ENCODE measurements around the gene ITFG1. TPM values are rescaled to one million over a fixed set of nuclear protein-coding genes. Genes with fewer than 3 reads are reported as not detected.
A peak's percentile ranks its signal among the peaks of the same experiment; 100 is the strongest.

Gene ITFG1
- total and polyA plus RNA-seq, 2 of the 13 experiments (the other 11 are each of a cell fraction or from before 2014, with no cell fraction given): 74.5 to 150 TPM

DNA sequence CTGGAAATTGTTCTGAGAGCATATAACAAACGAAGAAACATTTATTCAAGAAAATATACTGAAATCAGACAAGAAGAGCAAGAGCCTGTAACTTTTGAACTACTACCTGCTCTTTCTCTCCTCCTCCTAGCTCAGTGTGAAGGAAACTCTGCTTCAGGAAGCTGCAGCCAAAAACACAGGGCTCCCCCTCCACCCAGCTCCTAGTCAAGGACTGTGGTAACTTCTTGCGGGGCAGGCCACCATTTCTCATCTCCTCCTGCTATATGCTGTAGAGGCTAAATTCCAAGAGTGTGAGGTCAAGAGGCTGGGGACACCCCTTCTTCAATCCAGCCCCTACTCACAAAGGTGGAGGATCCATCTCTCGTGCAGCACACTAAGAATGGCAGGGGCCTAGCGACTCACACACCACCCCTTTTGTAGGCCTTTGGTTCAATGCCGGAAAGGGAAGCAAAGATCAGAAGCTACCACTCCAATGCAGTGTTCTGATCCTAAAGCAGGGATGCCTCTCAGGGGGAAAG is 74.6 kb downstream of the ITFG1 start:
- Histone ChIP-seq H2AFZ (ENCODE audit: low read length) (no peak overlapping the region), H3K27ac (ENCODE audit: extremely low read length, insufficient read depth, low read length) (no peak overlapping the region), H3K4me1 (ENCODE audit: insufficient read depth, low read length) (peaks cover 25% of the 10 kb centered on the region), H3K9me3 (ENCODE audit: low read length) (no peaks in the 10 kb centered on the region), H3K27me3 (ENCODE audit: control insufficient read depth in 1 of 2, insufficient read depth in 2 of 2, low read length in 2 of 2) (no peaks in the 10 kb centered on the region), H3K9ac (ENCODE audit: insufficient read depth, low read depth, low read length) (no peak overlapping the region), H3K4me3 (replicated peaks in 1 of 3; ENCODE audit: insufficient read depth in 1 of 3, low read depth in 2 of 3, low read length in 3 of 3) (no peak overlapping the region), H4K20me1 (ENCODE audit: insufficient read depth, low read length) (no peaks in the 10 kb centered on the region), H3K36me3 (replicated peaks in 1 of 2; ENCODE audit: control insufficient read depth in 1 of 2, insufficient read depth in 2 of 2, low read length in 2 of 2) (0 out of 5 replicates have a peak, but pooled peaks cover 0 to 2% of the 10 kb centered on the region in 2 experiments), H3K4me2 (ENCODE audit: low read depth, low read length) (no peak overlapping the region), H3K79me2 (ENCODE audit: insufficient read depth, low read length) (no peaks in the 10 kb centered on the region)
- WGBS (ENCODE audit: low lambda C conversion rate): over 99% methylated on average over 5 of the region's 5 CpGs
- ATAC-seq (peak; percentile 39), DNase-seq (ENCODE audit: low spot score) (no peak), FAIRE-seq (no peak)
- in situ Hi-C loops (cut with HindIII; ENCODE audit: extremely low pct_ligation_motif_present, low pct_unique_long_range_greater_than_20kb): no loop called here
- intact Hi-C loops (cut with micrococcal nuclease; ENCODE audit: unreplicated experiment): no loop called here
- CTCF ChIA-PET (ENCODE audit: low intra/inter-chr PET ratio, low total read pairs): no interaction called here
- POLR2A ChIA-PET: no interaction called here
- BruUV-seq (replicated peaks): no TSS peak
- TF ChIP-seq SP5 (CRISPR knock-in tag; IDR thresholded peaks at IDR 0.05; ENCODE audit: borderline replicate concordance, low read depth) (no peak), CCAR2 (optimal IDR thresholded peaks at IDR 0.05; ENCODE audit: low read depth, low read length) (no peak), ZZZ3 (CRISPR knock-in tag; IDR thresholded peaks at IDR 0.05; ENCODE audit: borderline replicate concordance) (no peak), ZSCAN25 (CRISPR knock-in tag; IDR thresholded peaks at IDR 0.05) (no peak), ETV5 (CRISPR knock-in tag; IDR thresholded peaks at IDR 0.05; ENCODE audit: borderline replicate concordance) (no peak), GATA4 (IDR thresholded peaks at IDR 0.05; ENCODE audit: borderline replicate concordance, low read depth) (no peak), ELF1 (CRISPR knock-in tag; IDR thresholded peaks at IDR 0.05) (no peak), ZNF30 (CRISPR knock-in tag; IDR thresholded peaks at IDR 0.05) (no peak), FOXM1 (CRISPR knock-in tag; IDR thresholded peaks at IDR 0.05) (no peak), ZFP36 (IDR thresholded peaks at IDR 0.05; ENCODE audit: borderline replicate concordance, low read depth, low read length, partially characterized antibody) (no peak), ZNF282 (IDR thresholded peaks at IDR 0.05; ENCODE audit: partially characterized antibody) (no peak), XRCC5 (optimal IDR thresholded peaks at IDR 0.05; ENCODE audit: low read length) (no peak), NR2F1 (CRISPR knock-in tag; IDR thresholded peaks at IDR 0.05) (no peak), ATRX (CRISPR knock-in tag; IDR thresholded peaks at IDR 0.05; ENCODE audit: borderline replicate concordance) (no peak), ZBTB46 (CRISPR knock-in tag; IDR thresholded peaks at IDR 0.05; ENCODE audit: borderline replicate concordance) (no peak)
- TF ChIP-seq, protein P1, sequence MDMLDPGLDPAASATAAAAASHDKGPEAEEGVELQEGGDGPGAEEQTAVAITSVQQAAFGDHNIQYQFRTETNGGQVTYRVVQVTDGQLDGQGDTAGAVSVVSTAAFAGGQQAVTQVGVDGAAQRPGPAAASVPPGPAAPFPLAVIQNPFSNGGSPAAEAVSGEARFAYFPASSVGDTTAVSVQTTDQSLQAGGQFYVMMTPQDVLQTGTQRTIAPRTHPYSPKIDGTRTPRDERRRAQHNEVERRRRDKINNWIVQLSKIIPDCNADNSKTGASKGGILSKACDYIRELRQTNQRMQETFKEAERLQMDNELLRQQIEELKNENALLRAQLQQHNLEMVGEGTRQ (IDR thresholded peaks at IDR 0.05; ENCODE audit: low read depth, low read length): no peak
- TF ChIP-seq, protein P1 (CRISPR knock-in tag; IDR thresholded peaks at IDR 0.05; ENCODE audit: borderline replicate concordance): no peak
- TF ChIP-seq, protein P2, sequence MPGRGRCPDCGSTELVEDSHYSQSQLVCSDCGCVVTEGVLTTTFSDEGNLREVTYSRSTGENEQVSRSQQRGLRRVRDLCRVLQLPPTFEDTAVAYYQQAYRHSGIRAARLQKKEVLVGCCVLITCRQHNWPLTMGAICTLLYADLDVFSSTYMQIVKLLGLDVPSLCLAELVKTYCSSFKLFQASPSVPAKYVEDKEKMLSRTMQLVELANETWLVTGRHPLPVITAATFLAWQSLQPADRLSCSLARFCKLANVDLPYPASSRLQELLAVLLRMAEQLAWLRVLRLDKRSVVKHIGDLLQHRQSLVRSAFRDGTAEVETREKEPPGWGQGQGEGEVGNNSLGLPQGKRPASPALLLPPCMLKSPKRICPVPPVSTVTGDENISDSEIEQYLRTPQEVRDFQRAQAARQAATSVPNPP (CRISPR knock-in tag; IDR thresholded peaks at IDR 0.05): no peak
- TF ChIP-seq, protein P3, sequence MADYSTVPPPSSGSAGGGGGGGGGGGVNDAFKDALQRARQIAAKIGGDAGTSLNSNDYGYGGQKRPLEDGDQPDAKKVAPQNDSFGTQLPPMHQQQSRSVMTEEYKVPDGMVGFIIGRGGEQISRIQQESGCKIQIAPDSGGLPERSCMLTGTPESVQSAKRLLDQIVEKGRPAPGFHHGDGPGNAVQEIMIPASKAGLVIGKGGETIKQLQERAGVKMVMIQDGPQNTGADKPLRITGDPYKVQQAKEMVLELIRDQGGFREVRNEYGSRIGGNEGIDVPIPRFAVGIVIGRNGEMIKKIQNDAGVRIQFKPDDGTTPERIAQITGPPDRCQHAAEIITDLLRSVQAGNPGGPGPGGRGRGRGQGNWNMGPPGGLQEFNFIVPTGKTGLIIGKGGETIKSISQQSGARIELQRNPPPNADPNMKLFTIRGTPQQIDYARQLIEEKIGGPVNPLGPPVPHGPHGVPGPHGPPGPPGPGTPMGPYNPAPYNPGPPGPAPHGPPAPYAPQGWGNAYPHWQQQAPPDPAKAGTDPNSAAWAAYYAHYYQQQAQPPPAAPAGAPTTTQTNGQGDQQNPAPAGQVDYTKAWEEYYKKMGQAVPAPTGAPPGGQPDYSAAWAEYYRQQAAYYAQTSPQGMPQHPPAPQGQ (CRISPR knock-in tag; IDR thresholded peaks at IDR 0.05; ENCODE audit: borderline replicate concordance): no peak

All from HepG2 (cell line).